Measurements from ENCODE around the gene ARHGAP18. TPM values are rescaled to one million over a fixed set of nuclear protein-coding genes. Genes with fewer than 3 reads are reported as not detected.
A peak's percentile ranks its signal among the peaks of the same experiment; 100 is the strongest.

ARHGAP18 gene
- total and polyA plus RNA-seq, 5 donors, result 3.0 to 6.5 (median 5.5) TPM

- WGBS, result 85% methylated on average over 6 of the region's 6 CpGs
- no peaks in the 10 kb centered on the region for H3K27me3 ChIP-seq (ENCODE audit: control insufficient read depth, insufficient read depth)
- ATAC-seq, result no peak
- H3K4me1 ChIP-seq (ENCODE audit: control insufficient read depth, insufficient read depth, low read length), result no peaks in the 10 kb centered on the region
- no peaks in the 10 kb centered on the region for H3K9me3 ChIP-seq (ENCODE audit: control insufficient read depth, low read length)
- intact Hi-C loops (cut with DNase I), result no loop called here
- no peak for DNase-seq
- no peak overlapping the region for H3K27ac ChIP-seq (ENCODE audit: low read length)
- H3K4me3 ChIP-seq (ENCODE audit: low read length), result no peak overlapping the region
Observed at GRCh38 chr6:129744880-129745237, 34.9 kb upstream of the ARHGAP18 start.

GRCh38 chr6:129744201-129744879 is 34.4 kb upstream of the ARHGAP18 start:
- H3K27ac ChIP-seq (ENCODE audit: low read length), result no peak overlapping the region
- no peak overlapping the region for H3K4me3 ChIP-seq (ENCODE audit: low read length)
- no peaks in the 10 kb centered on the region for H3K4me1 ChIP-seq (ENCODE audit: control insufficient read depth, insufficient read depth, low read length)
- WGBS, result 53% methylated on average over 4 of the region's 4 CpGs
- no peak for DNase-seq
- ATAC-seq, result peak in 1 of 2 donors; percentile 65
- no peaks in the 10 kb centered on the region for H3K9me3 ChIP-seq (ENCODE audit: control insufficient read depth, low read length)
- intact Hi-C loops (cut with DNase I), result no loop called here
- H3K27me3 ChIP-seq (ENCODE audit: control insufficient read depth, insufficient read depth), result no peaks in the 10 kb centered on the region

GRCh38 chr6:129740013-129740412 is 30.0 kb upstream of the ARHGAP18 start:
- Histone ChIP-seq H3K9me3 (ENCODE audit: control insufficient read depth, low read length) (no peaks in the 10 kb centered on the region), H3K4me3 (ENCODE audit: low read length) (no peak overlapping the region), H3K4me1 (ENCODE audit: control insufficient read depth, insufficient read depth, low read length) (no peaks in the 10 kb centered on the region), H3K27me3 (ENCODE audit: control insufficient read depth, insufficient read depth) (no peaks in the 10 kb centered on the region), H3K27ac (ENCODE audit: low read length) (no peak overlapping the region)
- WGBS, result 28% methylated on average over 1 of the region's 1 CpG
- intact Hi-C loops (cut with DNase I), result no loop called here
- ATAC-seq, result no peak
- DNase-seq, result no peak

- Histone ChIP-seq H3K4me1 (ENCODE audit: control insufficient read depth, insufficient read depth, low read length) (no peaks in the 10 kb centered on the region), H3K9me3 (ENCODE audit: control insufficient read depth, low read length) (no peaks in the 10 kb centered on the region), H3K4me3 (ENCODE audit: low read length) (no peak overlapping the region), H3K27me3 (ENCODE audit: control insufficient read depth, insufficient read depth) (no peaks in the 10 kb centered on the region), H3K27ac (ENCODE audit: low read length) (no peak overlapping the region)
- ATAC-seq (no peak), DNase-seq (no peak)
- intact Hi-C loops (cut with DNase I), result no loop called here
- 89% methylated on average over 2 of the region's 2 CpGs for WGBS
Observed at GRCh38 chr6:129736105-129736504, 26.1 kb upstream of the ARHGAP18 start.

- H3K9me3 ChIP-seq (ENCODE audit: control insufficient read depth, low read length), result no peaks in the 10 kb centered on the region
- ATAC-seq (no peak), DNase-seq (no peak)
- no peak overlapping the region for H3K27ac ChIP-seq (ENCODE audit: low read length)
- WGBS, result 79% methylated on average over 2 of the region's 2 CpGs
- no peak overlapping the region for H3K4me3 ChIP-seq (ENCODE audit: low read length)
- H3K4me1 ChIP-seq (ENCODE audit: control insufficient read depth, insufficient read depth, low read length), result no peaks in the 10 kb centered on the region
- intact Hi-C loops (cut with DNase I), result loop anchor here in 2 of 4 donors (5.0 kb wide), 1 partner anchor 136 kb away; no protein-coding TSS in a partner anchor
- H3K27me3 ChIP-seq (ENCODE audit: control insufficient read depth, insufficient read depth), result no peaks in the 10 kb centered on the region
Observed at GRCh38 chr6:129733290-129733689, 23.3 kb upstream of the ARHGAP18 start.

- H3K27ac ChIP-seq (ENCODE audit: low read length), result no peak overlapping the region
- WGBS, result 94% methylated on average over 4 of the region's 4 CpGs
- H3K4me3 ChIP-seq (ENCODE audit: low read length), result no peak overlapping the region
- intact Hi-C loops (cut with DNase I), result loop anchor here in 2 of 4 donors (5.0 kb wide), 1 partner anchor 135 kb away; no protein-coding TSS in a partner anchor
- no peak for ATAC-seq
- no peaks in the 10 kb centered on the region for H3K4me1 ChIP-seq (ENCODE audit: control insufficient read depth, insufficient read depth, low read length)
- H3K9me3 ChIP-seq (ENCODE audit: control insufficient read depth, low read length), result no peaks in the 10 kb centered on the region
- H3K27me3 ChIP-seq (ENCODE audit: control insufficient read depth, insufficient read depth), result no peaks in the 10 kb centered on the region
- no peak for DNase-seq
Observed at GRCh38 chr6:129732542-129732941, 22.6 kb upstream of the ARHGAP18 start.

- DNase-seq (no peak), ATAC-seq (peak; percentile 40 to 45)
- Histone ChIP-seq H3K4me3 (ENCODE audit: low read length) (no peak overlapping the region), H3K27me3 (ENCODE audit: control insufficient read depth, insufficient read depth) (no peaks in the 10 kb centered on the region), H3K4me1 (ENCODE audit: control insufficient read depth, insufficient read depth, low read length) (no peaks in the 10 kb centered on the region), H3K9me3 (ENCODE audit: control insufficient read depth, low read length) (no peaks in the 10 kb centered on the region), H3K27ac (ENCODE audit: low read length) (no peak overlapping the region)
- intact Hi-C loops (cut with DNase I), result loop anchor here in 2 of 4 donors (5.0 kb wide), 1 partner anchor 135 kb away; no protein-coding TSS in a partner anchor
- WGBS, result 37% methylated on average over 2 of the region's 2 CpGs
Observed at GRCh38 chr6:129732034-129732433, 22.1 kb upstream of the ARHGAP18 start.

GRCh38 chr6:129731428-129731827 is 21.5 kb upstream of the ARHGAP18 start:
- no peaks in the 10 kb centered on the region for H3K4me1 ChIP-seq (ENCODE audit: control insufficient read depth, insufficient read depth, low read length)
- ATAC-seq (no peak), DNase-seq (no peak)
- WGBS, result 68% methylated on average over 4 of the region's 4 CpGs
- H3K9me3 ChIP-seq (ENCODE audit: control insufficient read depth, low read length), result no peaks in the 10 kb centered on the region
- no peak overlapping the region for H3K4me3 ChIP-seq (ENCODE audit: low read length)
- no peak overlapping the region for H3K27ac ChIP-seq (ENCODE audit: low read length)
- intact Hi-C loops (cut with DNase I), result loop anchor here in 2 of 4 donors (5.0 kb wide), 1 partner anchor 134 kb away; no protein-coding TSS in a partner anchor
- H3K27me3 ChIP-seq (ENCODE audit: control insufficient read depth, insufficient read depth), result no peaks in the 10 kb centered on the region

GRCh38 chr6:129730477-129731165 is 20.6 kb upstream of the ARHGAP18 start:
- Histone ChIP-seq H3K4me1 (ENCODE audit: control insufficient read depth, insufficient read depth, low read length) (no peaks in the 10 kb centered on the region), H3K27me3 (ENCODE audit: control insufficient read depth, insufficient read depth) (no peaks in the 10 kb centered on the region), H3K4me3 (ENCODE audit: low read length) (no peak overlapping the region), H3K9me3 (ENCODE audit: control insufficient read depth, low read length) (no peaks in the 10 kb centered on the region), H3K27ac (ENCODE audit: low read length) (no peak overlapping the region)
- ATAC-seq (no peak), DNase-seq (no peak)
- 57% methylated on average over 8 of the region's 8 CpGs for WGBS
- intact Hi-C loops (cut with DNase I), result loop anchor here in 2 of 4 donors (5.0 kb wide), 1 partner anchor 133 kb away; no protein-coding TSS in a partner anchor

GRCh38 chr6:129726650-129727049 is 16.7 kb upstream of the ARHGAP18 start:
- Histone ChIP-seq H3K4me1 (ENCODE audit: control insufficient read depth, insufficient read depth, low read length) (no peaks in the 10 kb centered on the region), H3K27ac (ENCODE audit: low read length) (no peak overlapping the region), H3K9me3 (ENCODE audit: control insufficient read depth, low read length) (no peaks in the 10 kb centered on the region), H3K27me3 (ENCODE audit: control insufficient read depth, insufficient read depth) (no peaks in the 10 kb centered on the region), H3K4me3 (ENCODE audit: low read length) (no peak overlapping the region)
- ATAC-seq, result no peak
- intact Hi-C loops (cut with DNase I), result no loop called here
- no peak for DNase-seq

GRCh38 chr6:129725341-129725740 is 15.4 kb upstream of the ARHGAP18 start:
- intact Hi-C loops (cut with DNase I), result no loop called here
- H3K27me3 ChIP-seq (ENCODE audit: control insufficient read depth, insufficient read depth), result no peaks in the 10 kb centered on the region
- WGBS, result 63% methylated on average over 4 of the region's 4 CpGs
- no peak overlapping the region for H3K27ac ChIP-seq (ENCODE audit: low read length)
- DNase-seq (no peak), ATAC-seq (no peak)
- H3K4me1 ChIP-seq (ENCODE audit: control insufficient read depth, insufficient read depth, low read length), result no peaks in the 10 kb centered on the region
- no peaks in the 10 kb centered on the region for H3K9me3 ChIP-seq (ENCODE audit: control insufficient read depth, low read length)
- no peak overlapping the region for H3K4me3 ChIP-seq (ENCODE audit: low read length)
